HFF-Myc (cell line): ENCODE results near the gene GNG4.
"Not testable (repeated sequence)": the region's sequence is repeated elsewhere in the genome, so short reads cannot be mapped to it uniquely, and the experiment has no call there.

Experiments used
- DNase-seq: peaks from one replicate; pipeline ENCODE4 v3.0.0-alpha.2; 2011; ENCODE audit warnings: low read depth; ENCODE audit errors: extremely low read depth
- H3K4me3 ChIP-seq: replicated peaks from 2 replicates; pipeline ENCODE4 v1.5.1; 2011; ENCODE audit warnings: low read depth, mild to moderate bottlenecking, control low read depth, low read length
- CTCF ChIP-seq: IDR thresholded peaks from 2 replicates; pipeline ENCODE4 v1.5.1; 2012; ENCODE audit warnings: mild to moderate bottlenecking, low read depth, low read length, control low read depth; ENCODE audit errors: missing control alignments

GNG4 gene

GRCh38 chr1:235557495-235557894 lies 92.1 kb downstream of the GNG4 start:
- TF ChIP-seq CTCF = peak; percentile 24
- no peak overlapping the region for H3K4me3 ChIP-seq
- DNase-seq = no peak

- DNase-seq = no peak
- TF ChIP-seq CTCF = no peak
- no peak overlapping the region for H3K4me3 ChIP-seq
Measured at GRCh38 chr1:235556807-235557206, 92.8 kb downstream of the GNG4 start.

GRCh38 chr1:235553112-235553551 lies 96.5 kb downstream of the GNG4 start:
- no peak for DNase-seq
- TF ChIP-seq CTCF = no peak
- H3K4me3 ChIP-seq = no peak overlapping the region

GRCh38 chr1:235552146-235552716 lies 97.4 kb downstream of the GNG4 start:
- no peak for TF ChIP-seq CTCF
- no peak for DNase-seq

GRCh38 chr1:235549351-235550139 lies 100.0 kb downstream of the GNG4 start:
- no peak for TF ChIP-seq CTCF
- DNase-seq = no peak
- no peak overlapping the region for H3K4me3 ChIP-seq

More at GRCh38 chr1:235552146-235552716, 97.4 kb downstream of the GNG4 start:
- H3K4me3 ChIP-seq = no peak overlapping the region

- H3K4me3 ChIP-seq, DNase-seq: not testable (repeated sequence)
Measured at GRCh38 chr1:235546369-235547155, 103.0 kb downstream of the GNG4 start.
